GM23248 (cell line): Measurements from ENCODE around the gene EARS2.

Source experiments
- EZH2 ChIP-seq: fragments of 200-600 bp; sonication (generic); IDR thresholded peaks from 2 replicates; pipeline ENCODE4 v1.6.1; 2018; ENCODE audit warnings: antibody characterized with exemption, mild to moderate bottlenecking; ENCODE audit not compliant: insufficient read depth, poor library complexity, severe bottlenecking
- EZH2phosphoT487 ChIP-seq: fragments of 200-600 bp; sonication (generic); IDR thresholded peaks from 2 replicates; pipeline ENCODE4 v1.6.1; 2018; ENCODE audit warnings: antibody characterized with exemption, moderate library complexity, mild to moderate bottlenecking, low read depth; ENCODE audit not compliant: insufficient read depth

DNA sequence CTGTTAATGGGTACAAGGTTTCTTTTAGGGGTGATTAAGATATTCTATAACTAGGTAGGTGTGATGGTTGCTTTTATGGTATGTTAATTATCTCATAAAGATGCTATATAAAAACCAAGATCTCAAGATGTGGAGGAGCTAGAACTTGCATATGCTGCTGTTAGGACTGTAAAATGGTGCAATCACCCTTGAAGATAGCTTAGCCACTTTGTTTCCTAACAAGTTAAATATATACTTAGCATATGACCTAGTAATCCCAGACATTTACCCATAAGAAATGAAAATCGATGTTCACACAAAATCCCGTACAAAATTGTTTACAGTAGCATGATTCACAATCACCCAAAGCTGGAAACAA lies 71.9 kb downstream of the EARS2 start:
- TF ChIP-seq EZH2phosphoT487 = no peak
- no peak for TF ChIP-seq EZH2
